Fibroblast of lung (primary cell): Measurements from ENCODE around the gene SBK3. TPM values are rescaled to one million over a fixed set of nuclear protein-coding genes. Genes with fewer than 3 reads are reported as not detected.
A peak's percentile ranks its signal among the peaks of the same experiment; 100 is the strongest.

Source experiments
- DNase-seq, 2 donors: peaks; one replicate each; pipeline versions ENCODE4 v3.0.0 to v3.0.0-alpha.2; 2010; ENCODE audit warnings: low read depth in 2 of 2
- H2AFZ ChIP-seq: 2 replicates; pipeline ENCODE4 v1.5.1; 2012; ENCODE audit warnings: low read length, control low read depth, inconsistent platforms
- H3K27ac ChIP-seq: 2 replicates; pipeline ENCODE4 v1.5.1; 2011; ENCODE audit warnings: low read length, control low read depth; ENCODE audit not compliant: insufficient read depth
- H3K27me3 ChIP-seq: 2 replicates; pipeline ENCODE4 v1.5.1; 2011; ENCODE audit warnings: mild to moderate bottlenecking, low read length; ENCODE audit not compliant: control insufficient read depth, insufficient read depth
- H3K36me3 ChIP-seq: 2 replicates; pipeline ENCODE4 v1.5.1; 2011; ENCODE audit warnings: low read length; ENCODE audit not compliant: control insufficient read depth, insufficient read depth
- H3K4me1 ChIP-seq: 2 replicates; pipeline ENCODE4 v1.5.1; 2011; ENCODE audit warnings: low read length; ENCODE audit not compliant: control insufficient read depth, insufficient read depth; ENCODE audit errors: extremely low read depth
- H3K4me2 ChIP-seq: 2 replicates; pipeline ENCODE4 v1.5.1; 2011; ENCODE audit warnings: low read length, control low read depth; ENCODE audit not compliant: insufficient read depth; ENCODE audit errors: extremely low read depth
- H3K4me3 ChIP-seq, 4 experiments: fragments of 200-600 bp in 1 of 4; sonication (generic) in 1 of 4; replicated peaks in 1 of 4; 2 replicates each; pipeline ENCODE4 v1.5.1; 2011 to 2016; ENCODE audit warnings: low read length in 4 of 4, low read depth in 3 of 4, mild to moderate bottlenecking in 3 of 4, control low read depth in 2 of 4, inconsistent platforms in 1 of 4, mixed read lengths in 1 of 4; ENCODE audit not compliant: insufficient read depth in 1 of 4; ENCODE audit errors: control extremely low read depth in 1 of 4
- H3K79me2 ChIP-seq: 2 replicates; pipeline ENCODE4 v1.5.1; 2012; ENCODE audit warnings: mild to moderate bottlenecking, low read length, inconsistent platforms; ENCODE audit not compliant: control insufficient read depth, insufficient read depth
- H3K9ac ChIP-seq: 2 replicates; pipeline ENCODE4 v1.5.1; 2011; ENCODE audit warnings: mild to moderate bottlenecking, low read length, control low read depth; ENCODE audit not compliant: insufficient read depth
- H3K9me3 ChIP-seq: 2 replicates; pipeline ENCODE4 v1.5.1; 2012; ENCODE audit warnings: low read depth, low read length; ENCODE audit not compliant: control insufficient read depth, insufficient read depth
- H4K20me1 ChIP-seq: 2 replicates; pipeline ENCODE4 v1.5.1; 2011; ENCODE audit warnings: low read length; ENCODE audit not compliant: control insufficient read depth, insufficient read depth; ENCODE audit errors: extremely low read depth
- CTCF ChIP-seq, 2 donors: IDR thresholded peaks in 1 of 2; conservative IDR thresholded peaks in 1 of 2; 1 replicate in 1 of 2; 2 replicates in 1 of 2; pipeline ENCODE4 v1.5.1; 2011 to 2012; ENCODE audit warnings: low read length in 2 of 2, control low read depth in 1 of 2, inconsistent platforms in 1 of 2, low read depth in 1 of 2, mild to moderate bottlenecking in 1 of 2
- EZH2 ChIP-seq: IDR thresholded peaks from 2 replicates; pipeline ENCODE4 v1.5.1; 2012; ENCODE audit warnings: low read length, control low read depth, mild to moderate bottlenecking; ENCODE audit errors: missing control alignments
- polyA minus RNA-seq: library from RNA; depleted of rRNA, polyadenylated mRNA; stranded (reverse); fragments of >200 nt; gene quantifications from 2 replicates; pipeline ENCODE4 v1.2.3, GENCODE V29; 2011; ENCODE audit warnings: low replicate concordance
- polyA plus RNA-seq, 2 donors: library from polyadenylated mRNA; depleted of rRNA in 1 of 2; stranded (reverse) in 1 of 2; unstranded in 1 of 2; fragments of >200 nt; gene quantifications; 2 replicates each; pipeline ENCODE4 v1.2.1, GENCODE V29; 2011 to 2012; ENCODE audit warnings: missing spikeins in 1 of 2
- total RNA-seq: library from RNA; depleted of rRNA; stranded (reverse); fragments of >200 nt; gene quantifications from 2 replicates; pipeline ENCODE4 v1.2.1, GENCODE V29; 2014

The SBK3 gene
- total RNA-seq (0.26 and 0.66 TPM in 2 replicates), polyA plus RNA-seq (not detected in 2 replicates), polyA minus RNA-seq (not detected in 2 replicates)
- 0.16 TPM in 1 of 2 replicates, not detected in the other for polyA plus RNA-seq (2012)

GRCh38 chr19:55545443-55545842, at the start of gene SBK3:
SBK3 (minus strand) TSS chr19:55545543; CDS start chr19:55545543, 0 bp downstream.
- no peaks in the 10 kb centered on the region for H3K79me2 ChIP-seq
- TF ChIP-seq CTCF (conservative IDR thresholded peaks at IDR 0.05 in 1 of 2, IDR thresholded peaks at IDR 0.05 in 1 of 2; ENCODE audit: low read depth in 1 of 2, low read length in 2 of 2) (no peak), EZH2 (no peak)
- H3K27ac ChIP-seq, result peak within 1 kb of the TSS; percentile 31
- H3K4me2 ChIP-seq, result no peak within 1 kb of the TSS
- no peaks in the 10 kb centered on the region for H4K20me1 ChIP-seq
- no peak within 1 kb of the TSS for H3K4me3 ChIP-seq
- H3K36me3 ChIP-seq, result no peaks in the 10 kb centered on the region
- H2AFZ ChIP-seq, result peak within 1 kb of the TSS; percentile 57
- H3K9ac ChIP-seq, result no peak within 1 kb of the TSS
- peaks cover 32% of the 10 kb centered on the region for H3K4me1 ChIP-seq
- no peaks in the 10 kb centered on the region for H3K27me3 ChIP-seq
- H3K9me3 ChIP-seq, result no peaks in the 10 kb centered on the region
- DNase-seq, result no peak

- no peaks in the 10 kb centered on the region for H3K79me2 ChIP-seq
- H3K9me3 ChIP-seq, result no peaks in the 10 kb centered on the region
- no peak overlapping the region for H3K9ac ChIP-seq
- no peaks in the 10 kb centered on the region for H3K4me1 ChIP-seq
- no peaks in the 10 kb centered on the region for H3K27me3 ChIP-seq
- no peak overlapping the region for H2AFZ ChIP-seq
- no peak overlapping the region for H3K27ac ChIP-seq
- H3K4me2 ChIP-seq, result no peak overlapping the region
- no peak for DNase-seq
- H3K36me3 ChIP-seq, result peaks cover 16% of the 10 kb centered on the region
- no peak overlapping the region for H3K4me3 ChIP-seq
- TF ChIP-seq CTCF (conservative IDR thresholded peaks at IDR 0.05 in 1 of 2, IDR thresholded peaks at IDR 0.05 in 1 of 2; ENCODE audit: low read depth in 1 of 2, low read length in 2 of 2) (no peak), EZH2 (no peak)
- no peaks in the 10 kb centered on the region for H4K20me1 ChIP-seq
Observed at GRCh38 chr19:55593096-55593772, 47.9 kb upstream of the SBK3 start.

- TF ChIP-seq EZH2 (no peak), CTCF (conservative IDR thresholded peaks at IDR 0.05 in 1 of 2, IDR thresholded peaks at IDR 0.05 in 1 of 2; ENCODE audit: low read depth in 1 of 2, low read length in 2 of 2) (no peak)
- Histone ChIP-seq H3K4me3 (no peak overlapping the region), H2AFZ (no peak overlapping the region), H3K36me3 (peaks cover 15% of the 10 kb centered on the region), H4K20me1 (no peaks in the 10 kb centered on the region), H3K79me2 (no peaks in the 10 kb centered on the region), H3K9ac (no peak overlapping the region), H3K4me1 (no peaks in the 10 kb centered on the region), H3K27ac (no peak overlapping the region), H3K9me3 (no peaks in the 10 kb centered on the region), H3K27me3 (no peaks in the 10 kb centered on the region), H3K4me2 (no peak overlapping the region)
- DNase-seq, result no peak
Observed at GRCh38 chr19:55592391-55593090, 47.2 kb upstream of the SBK3 start.
